T-helper 17 cell (primary cell): ENCODE results near the gene TEN1. TPM values are rescaled to one million over a fixed set of nuclear protein-coding genes. Genes with fewer than 3 reads are reported as not detected.
"Not testable (repeated sequence)": the region's sequence is repeated elsewhere in the genome, so short reads cannot be mapped to it uniquely, and the experiment has no call there.

Experiments used
- ATAC-seq: fragments of 150-1000 bp; cut with Tn5 transposase; 2 replicates; pipeline ENCODE4 v1.10.0; 2021; ENCODE audit warnings: mild to moderate bottlenecking, moderate library complexity
- DNase-seq, 3 donors: peaks; one replicate each; pipeline versions ENCODE4 v3.0.0 to v3.0.0-alpha.2; 2020 to 2021
- H3K9me3 ChIP-seq: one replicate; pipeline ENCODE4 v1.7.0; 2013; ENCODE audit warnings: low read length, mild to moderate bottlenecking; ENCODE audit not compliant: control insufficient read depth, poor library complexity, severe bottlenecking
- H3K27ac Mint-ChIP-seq: one replicate; pipeline ENCODE4 v1.8.0; 2022; ENCODE audit warnings: mild to moderate bottlenecking, moderate library complexity, mixed read lengths
- H3K27me3 Mint-ChIP-seq: one replicate; pipeline ENCODE4 v1.8.0; 2022; ENCODE audit warnings: mixed read lengths
- H3K36me3 Mint-ChIP-seq: one replicate; pipeline ENCODE4 v1.8.0; 2022; ENCODE audit warnings: low read depth, mixed read lengths
- H3K4me1 Mint-ChIP-seq: one replicate; pipeline ENCODE4 v1.8.0; 2022; ENCODE audit warnings: mild to moderate bottlenecking, mixed read lengths
- H3K4me3 Mint-ChIP-seq: one replicate; pipeline ENCODE4 v1.8.0; 2022; ENCODE audit warnings: mild to moderate bottlenecking, moderate library complexity, mixed read lengths
- total RNA-seq, 4 donors: library from RNA in 2 of 4; stranded (reverse) in 2 of 4; gene quantifications; one replicate each; pipeline ENCODE4 v1.2.3 and lab custom pipeline; 2022 to 2026

The TEN1 gene
- total RNA-seq, 2 donors from 2014 or later: 10.3 to 13.4 TPM

- DNase-seq (no peak), ATAC-seq (no peak)
- no peaks in the 10 kb centered on the region for H3K9me3 ChIP-seq
- H3K27ac Mint-ChIP-seq: no peak overlapping the region
- H3K36me3 Mint-ChIP-seq: no peaks in the 10 kb centered on the region
- H3K4me1 Mint-ChIP-seq: peaks cover 3% of the 10 kb centered on the region
- no peaks in the 10 kb centered on the region for H3K27me3 Mint-ChIP-seq
- H3K4me3 Mint-ChIP-seq: no peak overlapping the region
These were observed 19.8 kb upstream of the TEN1 start for GRCh38 chr17:75959051-75959838.

DNA sequence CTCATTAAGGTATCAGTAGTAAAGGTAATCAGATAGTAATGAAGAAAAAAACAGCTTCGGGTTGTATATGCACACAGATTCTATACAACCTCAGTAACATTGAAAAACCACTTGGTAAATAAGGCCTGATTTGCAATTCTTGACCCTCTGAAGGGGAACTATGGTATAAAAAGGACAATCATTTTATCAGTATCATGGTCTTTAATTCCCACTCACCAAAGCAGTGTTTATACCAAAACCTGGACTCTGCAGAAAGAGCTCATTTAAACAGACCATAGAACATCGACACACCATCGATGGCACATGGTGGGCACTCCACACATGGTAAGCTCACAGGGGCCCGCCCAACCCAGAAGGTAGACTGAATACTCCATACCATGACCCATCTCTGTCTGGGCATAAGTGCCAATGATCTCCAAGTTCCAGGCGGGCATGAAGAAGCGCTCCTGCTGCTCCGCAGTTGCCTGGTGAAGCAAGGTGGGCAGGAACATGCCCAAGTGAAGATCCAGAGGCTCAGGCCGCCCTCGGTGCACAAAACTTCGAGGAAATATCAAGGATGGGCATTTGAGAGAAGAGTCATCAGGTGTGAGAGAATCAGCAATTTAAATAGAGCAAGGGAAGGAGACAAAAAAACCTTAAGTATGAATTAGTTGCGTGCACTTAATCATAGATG, 19.1 kb upstream of the TEN1 start:
- no peaks in the 10 kb centered on the region for H3K27me3 Mint-ChIP-seq
- H3K4me3 Mint-ChIP-seq: no peak overlapping the region
- H3K36me3 Mint-ChIP-seq: no peaks in the 10 kb centered on the region
- peaks cover 3% of the 10 kb centered on the region for H3K4me1 Mint-ChIP-seq
- no peaks in the 10 kb centered on the region for H3K9me3 ChIP-seq
- no peak for DNase-seq
- no peak overlapping the region for H3K27ac Mint-ChIP-seq
- ATAC-seq: no peak

- no peak overlapping the region for H3K27ac Mint-ChIP-seq
- peaks cover 5% of the 10 kb centered on the region for H3K4me1 Mint-ChIP-seq
- H3K4me3 Mint-ChIP-seq: no peak overlapping the region
- no peak for DNase-seq
- H3K9me3 ChIP-seq: no peaks in the 10 kb centered on the region
- no peak for ATAC-seq
- peaks cover 2% of the 10 kb centered on the region for H3K36me3 Mint-ChIP-seq
- H3K27me3 Mint-ChIP-seq: no peaks in the 10 kb centered on the region
These were observed 13.6 kb upstream of the TEN1 start for GRCh38 chr17:75965468-75965867.

DNA sequence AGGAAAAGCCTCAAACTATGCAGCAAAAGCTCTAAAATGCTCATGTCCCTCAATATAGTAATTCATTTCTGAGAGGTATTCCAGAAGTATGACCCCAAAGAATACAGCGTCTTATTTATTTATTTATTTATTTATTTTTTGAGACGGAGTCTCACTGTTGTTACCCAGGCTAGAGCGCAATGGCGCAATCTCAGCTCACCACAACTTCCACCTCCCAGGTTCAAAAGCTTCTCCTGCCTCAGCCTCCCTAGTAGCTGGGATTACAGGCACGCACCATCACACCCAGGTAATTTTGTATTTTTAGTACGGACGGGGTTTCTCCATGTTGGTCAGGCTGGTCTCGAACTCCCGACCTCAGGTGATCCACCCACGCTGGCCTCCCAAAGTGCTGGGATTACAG, 10.0 kb upstream of the TEN1 start:
- H3K27ac Mint-ChIP-seq: peak overlapping the region; percentile 57
- H3K27me3 Mint-ChIP-seq, ATAC-seq, H3K36me3 Mint-ChIP-seq, H3K9me3 ChIP-seq, H3K4me3 Mint-ChIP-seq, H3K4me1 Mint-ChIP-seq, DNase-seq: not testable (repeated sequence)

GRCh38 chr17:75970011-75970523, 9.0 kb upstream of the TEN1 start:
- Mint-ChIP-seq H3K4me3 (no peak overlapping the region), H3K36me3 (peaks cover 5% of the 10 kb centered on the region), H3K27ac (peak overlapping the region; percentile 57), H3K27me3 (no peaks in the 10 kb centered on the region), H3K4me1 (peaks cover 7% of the 10 kb centered on the region)
- no peaks in the 10 kb centered on the region for H3K9me3 ChIP-seq
- ATAC-seq: no peak
- no peak for DNase-seq

GRCh38 chr17:75970626-75971025, 8.4 kb upstream of the TEN1 start:
- no peaks in the 10 kb centered on the region for H3K27me3 Mint-ChIP-seq
- no peak overlapping the region for H3K27ac Mint-ChIP-seq
- ATAC-seq (no peak), DNase-seq (no peak)
- H3K9me3 ChIP-seq: no peaks in the 10 kb centered on the region
- peaks cover 5% of the 10 kb centered on the region for H3K36me3 Mint-ChIP-seq
- peaks cover 8% of the 10 kb centered on the region for H3K4me1 Mint-ChIP-seq
- H3K4me3 Mint-ChIP-seq: no peak overlapping the region

GRCh38 chr17:75975187-75975586, 3.9 kb upstream of the TEN1 start:
- H3K27me3 Mint-ChIP-seq, H3K9me3 ChIP-seq, H3K27ac Mint-ChIP-seq, H3K36me3 Mint-ChIP-seq, ATAC-seq, DNase-seq, H3K4me3 Mint-ChIP-seq: not testable (repeated sequence)
- H3K4me1 Mint-ChIP-seq: peaks cover 21% of the 10 kb centered on the region

GRCh38 chr17:75975757-75976174, 3.3 kb upstream of the TEN1 start:
- no peaks in the 10 kb centered on the region for H3K9me3 ChIP-seq
- Mint-ChIP-seq H3K27ac (peak overlapping the region; percentile 81), H3K36me3 (peaks cover 7% of the 10 kb centered on the region), H3K4me3 (no peak overlapping the region), H3K27me3 (no peaks in the 10 kb centered on the region), H3K4me1 (peaks cover 22% of the 10 kb centered on the region)
- DNase-seq (no peak), ATAC-seq (no peak)

DNA sequence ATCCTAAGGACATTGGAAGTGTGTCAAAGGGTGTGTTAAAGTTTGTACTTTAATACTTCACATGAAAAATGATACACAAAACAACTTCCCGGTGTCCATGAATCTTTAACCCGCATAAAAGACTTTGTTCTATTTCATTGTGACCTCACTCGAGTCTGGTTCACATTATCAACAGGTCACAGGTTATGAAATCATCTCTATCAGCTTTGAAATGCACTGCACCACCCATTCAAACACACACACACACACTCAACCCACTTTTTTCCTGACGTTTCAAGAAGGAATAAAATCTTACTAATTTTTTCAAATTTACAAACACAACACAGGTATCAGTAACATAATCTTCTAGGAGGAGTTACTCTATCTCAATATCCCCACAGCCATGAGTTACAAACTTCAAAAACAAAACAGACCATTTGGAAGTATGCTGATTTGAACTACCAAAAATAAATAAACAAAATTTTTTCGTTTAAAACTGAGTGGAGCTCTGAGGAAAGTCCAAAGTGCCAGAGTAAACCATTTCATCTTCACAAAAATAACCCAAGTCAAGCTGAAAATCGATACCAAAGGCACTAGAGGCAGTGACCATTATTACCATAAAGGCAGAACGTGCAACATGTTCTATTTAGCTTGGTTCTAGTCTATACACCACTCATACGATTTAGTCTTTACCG, 2.7 kb upstream of the TEN1 start:
- H3K27me3 Mint-ChIP-seq: no peaks in the 10 kb centered on the region
- H3K27ac Mint-ChIP-seq: peak overlapping the region; percentile 81
- H3K9me3 ChIP-seq: no peaks in the 10 kb centered on the region
- no peak for DNase-seq
- H3K4me3 Mint-ChIP-seq: no peak overlapping the region
- H3K36me3 Mint-ChIP-seq: peaks cover 7% of the 10 kb centered on the region
- H3K4me1 Mint-ChIP-seq: peaks cover 22% of the 10 kb centered on the region
- no peak for ATAC-seq

GRCh38 chr17:75979705-75980187, 706 bp downstream of the TEN1 start:
- Mint-ChIP-seq H3K4me1 (peaks cover 19% of the 10 kb centered on the region), H3K36me3 (peaks cover 3% of the 10 kb centered on the region), H3K4me3 (peak overlapping the region; percentile 97), H3K27ac (peak overlapping the region; percentile 100), H3K27me3 (no peaks in the 10 kb centered on the region)
- ATAC-seq: peak; percentile 43
- no peak for DNase-seq
- H3K9me3 ChIP-seq: no peaks in the 10 kb centered on the region

DNA sequence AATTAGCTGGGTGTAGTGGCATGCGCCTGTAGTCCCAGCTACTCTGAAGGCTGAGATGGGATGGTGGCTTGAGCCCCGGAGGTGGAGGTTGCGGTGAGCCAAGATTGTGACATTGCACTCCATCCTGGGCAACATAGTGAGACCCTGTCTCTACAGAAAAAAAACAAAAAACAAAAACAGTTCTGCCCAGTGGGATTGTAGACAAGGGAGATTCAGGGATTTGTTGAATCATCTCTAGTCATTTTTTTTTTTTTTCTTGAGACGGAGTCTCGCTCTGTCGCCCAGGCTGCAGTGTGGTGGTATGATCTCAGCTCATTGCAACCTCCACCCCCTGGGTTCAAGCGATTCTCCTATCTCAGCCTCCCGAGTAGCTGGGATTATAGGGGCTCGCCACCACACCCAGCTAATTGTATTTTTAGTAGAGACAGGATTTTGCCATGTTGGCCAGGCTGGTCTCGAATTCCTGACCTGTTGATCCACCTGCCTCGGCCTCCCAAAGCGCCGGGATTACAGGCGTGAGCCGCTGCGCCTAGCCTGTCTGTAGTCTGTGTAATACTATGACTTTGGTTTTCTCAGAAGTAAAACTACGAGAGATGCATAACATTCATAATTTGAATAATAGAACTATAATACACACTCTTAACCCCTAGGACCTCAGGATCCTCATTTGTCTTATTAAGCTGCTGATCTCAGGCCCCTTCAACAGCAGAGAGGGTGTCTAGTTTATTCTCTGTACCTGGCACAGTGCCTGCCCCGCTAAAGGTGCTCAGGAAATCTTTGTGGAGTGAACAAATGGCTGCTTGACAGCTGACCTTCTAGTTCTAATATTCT, 1.4 kb downstream of the TEN1 start:
- Mint-ChIP-seq H3K4me1 (peaks cover 19% of the 10 kb centered on the region), H3K4me3 (peak overlapping the region; percentile 97), H3K27ac (peak overlapping the region; percentile 100), H3K27me3 (no peaks in the 10 kb centered on the region), H3K36me3 (peaks cover 3% of the 10 kb centered on the region)
- DNase-seq (no peak), ATAC-seq (no peak)
- H3K9me3 ChIP-seq: no peaks in the 10 kb centered on the region

- Mint-ChIP-seq H3K27me3 (no peaks in the 10 kb centered on the region), H3K27ac (peak overlapping the region; percentile 14), H3K36me3 (peaks cover 3% of the 10 kb centered on the region), H3K4me3 (peak overlapping the region; percentile 25), H3K4me1 (peaks cover 16% of the 10 kb centered on the region)
- no peak for ATAC-seq
- no peak for DNase-seq
- H3K9me3 ChIP-seq: no peaks in the 10 kb centered on the region
These were observed 2.1 kb downstream of the TEN1 start for GRCh38 chr17:75981019-75981615.
